HEK293T (cell line): ENCODE measurements around the gene SPTLC3.

Experiments used
- CTCF ChIA-PET: fragments of 350-600 bp; formaldehyde crosslinking; extraction: SDS; loops from one replicate; lab custom pipeline; 2021; ENCODE audit warnings: antibody characterized with exemption, inconsistent platforms; lab: Yijun Ruan, JAX
- POLR2A ChIA-PET: fragments of 350-600 bp; formaldehyde crosslinking; extraction: SDS; loops from one replicate; lab custom pipeline; 2020; ENCODE audit warnings: antibody characterized with exemption, inconsistent platforms; lab: Yijun Ruan, JAX
- DNase-seq: peaks from one replicate; pipeline ENCODE4 v3.0.0; 2012; ENCODE audit warnings: mixed read lengths; ENCODE audit errors: extremely low spot score
- ARNT ChIP-seq: fragments of 450-650 bp; IDR thresholded peaks from 2 replicates; pipeline ENCODE4 v1.6.1; 2017; ENCODE audit warnings: mild to moderate bottlenecking
- BHLHE40 ChIP-seq: fragments of 450-650 bp; IDR thresholded peaks from 2 replicates; pipeline ENCODE4 v1.6.1; 2016; ENCODE audit warnings: mild to moderate bottlenecking, moderate library complexity, borderline replicate concordance
- CTBP1 ChIP-seq: fragments of 450-650 bp; IDR thresholded peaks from 2 replicates; pipeline ENCODE4 v1.6.1; 2016; ENCODE audit warnings: borderline replicate concordance
- ELF4 ChIP-seq: fragments of 450-650 bp; IDR thresholded peaks from 2 replicates; pipeline ENCODE4 v1.6.1; 2017; ENCODE audit warnings: antibody characterized with exemption
- FOXA1 ChIP-seq: fragments of 450-650 bp; IDR thresholded peaks from 2 replicates; pipeline ENCODE4 v1.6.1; 2016; ENCODE audit warnings: mild to moderate bottlenecking
- FOXK2 ChIP-seq: fragments of 450-650 bp; IDR thresholded peaks from 2 replicates; pipeline ENCODE4 v1.6.1; 2016; ENCODE audit warnings: mild to moderate bottlenecking
- FOXM1 ChIP-seq: fragments of 450-650 bp; IDR thresholded peaks from 2 replicates; pipeline ENCODE4 v1.6.1; 2017; ENCODE audit warnings: mild to moderate bottlenecking, borderline replicate concordance
- HDGF ChIP-seq: fragments of 450-650 bp; IDR thresholded peaks from 2 replicates; pipeline ENCODE4 v1.6.1; 2017; ENCODE audit warnings: antibody characterized with exemption, borderline replicate concordance
- L3MBTL2 ChIP-seq: fragments of 450-650 bp; conservative IDR thresholded peaks from 2 replicates; pipeline ENCODE4 v1.6.1; 2016; ENCODE audit warnings: mild to moderate bottlenecking
- LEF1 ChIP-seq: fragments of 450-650 bp; IDR thresholded peaks from 2 replicates; pipeline ENCODE4 v1.6.1; 2017; ENCODE audit warnings: mild to moderate bottlenecking, borderline replicate concordance
- NFRKB ChIP-seq: fragments of 450-650 bp; IDR thresholded peaks from 2 replicates; pipeline ENCODE4 v1.6.1; 2016; ENCODE audit warnings: mild to moderate bottlenecking, moderate library complexity
- PKNOX1 ChIP-seq: fragments of 450-650 bp; IDR thresholded peaks from 2 replicates; pipeline ENCODE4 v1.6.1; 2016
- SP1 ChIP-seq: fragments of 450-650 bp; IDR thresholded peaks from 2 replicates; pipeline ENCODE4 v1.6.1; 2017
- SUZ12 ChIP-seq: fragments of 450-650 bp; IDR thresholded peaks from 2 replicates; pipeline ENCODE4 v1.6.1; 2016; ENCODE audit warnings: mild to moderate bottlenecking
- TARDBP ChIP-seq: fragments of 450-650 bp; IDR thresholded peaks from 2 replicates; pipeline ENCODE4 v1.6.1; 2016
- ZNF384 ChIP-seq: fragments of 450-650 bp; IDR thresholded peaks from 2 replicates; pipeline ENCODE4 v1.6.1; 2016

Gene SPTLC3

GRCh38 chr20:13008761-13009681, at the start of gene SPTLC3:
TSS of gene SPTLC3 (plus strand) at chr20:13008972. CDS start at chr20:13009268, 296 bp downstream.
- POLR2A ChIA-PET = no interaction called here
- no peak for DNase-seq
- CTCF ChIA-PET = no interaction called here
- TF ChIP-seq FOXK2 (no peak), SP1 (no peak), L3MBTL2 (no peak), PKNOX1 (no peak), BHLHE40 (no peak), ELF4 (no peak), FOXA1 (no peak), TARDBP (no peak), ARNT (no peak), NFRKB (no peak), HDGF (no peak), CTBP1 (no peak), SUZ12 (no peak), LEF1 (no peak), ZNF384 (no peak), FOXM1 (no peak)

- ChIA-PET POLR2A (no interaction called here), CTCF (interaction anchor here (1.5 kb wide), 1 partner anchor 36 kb away, joined by 4 read pairs; no protein-coding TSS in a partner anchor)
- TF ChIP-seq CTBP1 = no peak
- TF ChIP-seq ELF4 = no peak
- no peak for TF ChIP-seq FOXA1
- no peak for TF ChIP-seq LEF1
- no peak for TF ChIP-seq PKNOX1
- TF ChIP-seq FOXM1 = no peak
- TF ChIP-seq SP1 = no peak
- TF ChIP-seq FOXK2 = no peak
- no peak for TF ChIP-seq TARDBP
- no peak for TF ChIP-seq L3MBTL2
- TF ChIP-seq ARNT = no peak
- TF ChIP-seq HDGF = no peak
- no peak for TF ChIP-seq BHLHE40
- DNase-seq = no peak
These were observed 47.0 kb upstream of the SPTLC3 start for GRCh38 chr20:12961725-12962124.

GRCh38 chr20:12962895-12963294, 45.9 kb upstream of the SPTLC3 start:
- no peak for TF ChIP-seq BHLHE40
- no peak for TF ChIP-seq FOXA1
- no peak for TF ChIP-seq HDGF
- no peak for TF ChIP-seq LEF1
- TF ChIP-seq SUZ12 = no peak
- TF ChIP-seq TARDBP = no peak
- no peak for TF ChIP-seq SP1
- TF ChIP-seq ARNT = no peak
- no peak for TF ChIP-seq ELF4
- no peak for TF ChIP-seq ZNF384
- no peak for TF ChIP-seq L3MBTL2
- no peak for TF ChIP-seq FOXK2
- no peak for TF ChIP-seq NFRKB
- no peak for TF ChIP-seq FOXM1
- no peak for TF ChIP-seq PKNOX1
- TF ChIP-seq CTBP1 = no peak
- POLR2A ChIA-PET = no interaction called here
- DNase-seq = no peak
- CTCF ChIA-PET = interaction anchor here (1.1 to 1.6 kb wide), 2 partner anchors 38 to 156 kb away, joined by 5 to 7 read pairs; no protein-coding TSS in a partner anchor

- no peak for DNase-seq
- CTCF ChIA-PET = interaction anchor here (1.1 to 1.6 kb wide), 2 partner anchors 38 to 155 kb away, joined by 5 to 7 read pairs; no protein-coding TSS in a partner anchor
- TF ChIP-seq SUZ12 (no peak), L3MBTL2 (no peak), HDGF (no peak), SP1 (no peak), PKNOX1 (no peak), CTBP1 (no peak), FOXK2 (no peak), BHLHE40 (no peak), LEF1 (no peak), NFRKB (no peak), TARDBP (no peak), ZNF384 (no peak), ARNT (no peak), FOXM1 (no peak), ELF4 (no peak), FOXA1 (no peak)
- POLR2A ChIA-PET = no interaction called here
These were observed 45.4 kb upstream of the SPTLC3 start for GRCh38 chr20:12963416-12963815.
